Left lung (tissue), 10 donors: ENCODE results near the gene ANKRD13D. TPM values are rescaled to one million over a fixed set of nuclear protein-coding genes. Genes with fewer than 3 reads are reported as not detected.

Experiments used
- ATAC-seq: fragments of 200-7000 bp; cut with Tn5 transposase; one replicate; pipeline ENCODE4 v1.9.1; 2020; ENCODE audit warnings: moderate library complexity
- DNase-seq, 4 donors: peaks; one replicate each; pipeline ENCODE4 v3.0.0-alpha.2; 2013 to 2020
- H3K27ac ChIP-seq, 2 donors: fragments of 200-600 bp; sonication (generic) in 1 of 2; one replicate each; pipeline versions ENCODE4 v1.5.0 to v1.8.0; 2020 to 2021
- H3K27me3 ChIP-seq, 2 donors: fragments of 200-600 bp; sonication (generic) in 1 of 2; one replicate each; pipeline versions ENCODE4 v1.5.0 to v1.8.0; 2020 to 2021
- H3K36me3 ChIP-seq, 2 donors: fragments of 200-600 bp; sonication (generic) in 1 of 2; one replicate each; pipeline versions ENCODE4 v1.5.0 to v1.8.0; 2020 to 2021
- H3K4me1 ChIP-seq, 2 donors: fragments of 200-600 bp; one replicate each; pipeline ENCODE4 v1.8.0; 2021
- H3K4me3 ChIP-seq, 2 donors: fragments of 200-600 bp; sonication (generic) in 1 of 2; one replicate each; pipeline versions ENCODE4 v1.5.0 to v1.8.0; 2020 to 2021; ENCODE audit warnings: mild to moderate bottlenecking in 1 of 2
- H3K9me3 ChIP-seq, 2 donors: fragments of 200-600 bp; sonication (generic) in 1 of 2; one replicate each; pipeline versions ENCODE4 v1.5.0 to v1.8.0; 2020 to 2021
- CTCF ChIP-seq, 2 donors: fragments of 200-600 bp; sonication (generic) in 1 of 2; IDR thresholded peaks; one replicate each; pipeline versions ENCODE4 v1.5.0 to v1.8.0; 2021; ENCODE audit warnings: antibody characterized with exemption in 2 of 2
- intact Hi-C, 2 donors: fragments of 100-400 bp; cut with DNase I; formaldehyde crosslinking; loops; one replicate each; pipeline versions ENCODE4 v1.11.2 to v1.14.2; 2022
- polyA plus RNA-seq, 6 donors: library from polyadenylated mRNA; unstranded; fragments of 120-200 nt; gene quantifications; one replicate each; pipeline ENCODE4 v1.2.1, GENCODE V29; 2013; ENCODE audit not compliant: insufficient read length in 6 of 6
- total RNA-seq, 2 donors: library from RNA; stranded (reverse); fragmentation: NEBNext Ultra II Directional; extraction: Animal tissue kit (Norgen Biotek cat#: 25700); gene quantifications; one replicate each; pipeline ENCODE4 v1.2.1, GENCODE V29; 2021
- donor health status: DM: no; HTN: yes; CAD: no.
- donor health status: DM: no; HTN: no; CAD: no.

ANKRD13D gene
- total and polyA plus RNA-seq, 8 donors, result 34.5 to 81.2 (median 50.3) TPM

GRCh38 chr11:67268962-67269268 lies 20.2 kb upstream of the ANKRD13D start:
- H3K27me3 ChIP-seq, result no peaks in the 10 kb centered on the region
- no peaks in the 10 kb centered on the region for H3K9me3 ChIP-seq
- peak overlapping the region in 1 of 2 donors; percentile 76 for H3K4me3 ChIP-seq
- TF ChIP-seq CTCF (IDR thresholded peaks at IDR 0.05), result no peak
- ATAC-seq (no peak), DNase-seq (peak in 1 of 4 donors; percentile 63)
- peak overlapping the region; percentile 66 to 100 for H3K27ac ChIP-seq
- peaks cover 0 to 30% of the 10 kb centered on the region in 2 donors for H3K36me3 ChIP-seq
- H3K4me1 ChIP-seq, result peaks cover 54 to 79% of the 10 kb centered on the region in 2 donors
- intact Hi-C loops, result no loop called here

- peak overlapping the region in 1 of 2 donors; percentile 76 for H3K4me3 ChIP-seq
- H3K9me3 ChIP-seq, result no peaks in the 10 kb centered on the region
- intact Hi-C loops, result no loop called here
- ATAC-seq, result no peak
- H3K27ac ChIP-seq, result peak overlapping the region; percentile 66 to 100
- no peak for TF ChIP-seq CTCF (IDR thresholded peaks at IDR 0.05)
- H3K36me3 ChIP-seq, result peaks cover 0 to 31% of the 10 kb centered on the region in 2 donors
- H3K4me1 ChIP-seq, result peaks cover 57 to 85% of the 10 kb centered on the region in 2 donors
- peak in 2 of 4 donors; percentile 36 to 82 for DNase-seq
- no peaks in the 10 kb centered on the region for H3K27me3 ChIP-seq
Observed at GRCh38 chr11:67269401-67270255, 19.5 kb upstream of the ANKRD13D start.

- peaks cover 0 to 35% of the 10 kb centered on the region in 2 donors for H3K36me3 ChIP-seq
- H3K27me3 ChIP-seq, result no peaks in the 10 kb centered on the region
- intact Hi-C loops, result no loop called here
- ATAC-seq (peak; percentile 21), DNase-seq (peak in 3 of 4 donors; percentile 58 to 87 (median 77))
- peaks cover 66 to 89% of the 10 kb centered on the region in 2 donors for H3K4me1 ChIP-seq
- H3K4me3 ChIP-seq, result peak overlapping the region in 1 of 2 donors; percentile 76
- no peak for TF ChIP-seq CTCF (IDR thresholded peaks at IDR 0.05)
- H3K9me3 ChIP-seq, result no peaks in the 10 kb centered on the region
- peak overlapping the region; percentile 66 to 100 for H3K27ac ChIP-seq
Observed at GRCh38 chr11:67270256-67271204, 18.6 kb upstream of the ANKRD13D start.

- no peaks in the 10 kb centered on the region for H3K27me3 ChIP-seq
- H3K9me3 ChIP-seq, result no peaks in the 10 kb centered on the region
- intact Hi-C loops, result no loop called here
- no peak for DNase-seq
- H3K4me1 ChIP-seq, result peaks cover 70 to 89% of the 10 kb centered on the region in 2 donors
- ATAC-seq, result no peak
- no peak for TF ChIP-seq CTCF (IDR thresholded peaks at IDR 0.05)
- peak overlapping the region in 1 of 2 donors; percentile 76 for H3K4me3 ChIP-seq
- peaks cover 0 to 35% of the 10 kb centered on the region in 2 donors for H3K36me3 ChIP-seq
- peak overlapping the region; percentile 66 to 100 for H3K27ac ChIP-seq
Observed at GRCh38 chr11:67271205-67271540, 17.9 kb upstream of the ANKRD13D start.
